Keratinocyte (primary cell): ENCODE measurements around the gene COMMD3. TPM values are rescaled to one million over a fixed set of nuclear protein-coding genes. Genes with fewer than 3 reads are reported as not detected.
A peak's percentile ranks its signal among the peaks of the same experiment; 100 is the strongest.

Source experiments
- DNase-seq: peaks from one replicate; pipeline ENCODE4 v3.0.0-alpha.2; 2011; ENCODE audit warnings: low read depth, missing footprints, low spot score
- FAIRE-seq: peaks from 2 replicates; lab custom pipeline; 2011; peaks lifted over from hg19 to GRCh38; lab: Jason Lieb, UNC
- H2AFZ ChIP-seq: 2 replicates; pipeline ENCODE4 v1.6.0; 2012; ENCODE audit warnings: low read length, control low read depth, inconsistent platforms; ENCODE audit not compliant: control insufficient read depth
- H3K27ac ChIP-seq: 2 replicates; pipeline ENCODE4 v1.5.1; 2011; ENCODE audit warnings: low read length; ENCODE audit not compliant: control insufficient read depth, insufficient read depth
- H3K27me3 ChIP-seq: 3 replicates; pipeline ENCODE4 v1.6.0; 2011; ENCODE audit warnings: low read length; ENCODE audit not compliant: control insufficient read depth, insufficient read depth; ENCODE audit errors: extremely low read depth
- H3K36me3 ChIP-seq, 2 experiments: 2 replicates in 1 of 2; 3 replicates in 1 of 2; pipeline ENCODE4 v1.5.1; 2011; ENCODE audit warnings: low read length in 2 of 2, mild to moderate bottlenecking in 1 of 2; ENCODE audit not compliant: control insufficient read depth in 2 of 2, insufficient read depth in 2 of 2; ENCODE audit errors: extremely low read depth in 1 of 2
- H3K4me1 ChIP-seq: 3 replicates; pipeline ENCODE4 v1.5.1; 2011; ENCODE audit warnings: low read length; ENCODE audit not compliant: control insufficient read depth, insufficient read depth; ENCODE audit errors: extremely low read depth
- H3K4me2 ChIP-seq: 3 replicates; pipeline ENCODE4 v1.6.0; 2011; ENCODE audit warnings: low read depth, low read length; ENCODE audit not compliant: control insufficient read depth, insufficient read depth; ENCODE audit errors: extremely low read depth
- H3K4me3 ChIP-seq, 3 experiments: fragments of 200-600 bp in 1 of 3; sonication (generic) in 1 of 3; 2 replicates in 2 of 3; 3 replicates in 1 of 3; pipeline ENCODE4 v1.5.1; 2011 to 2016; ENCODE audit warnings: low read length in 3 of 3, mild to moderate bottlenecking in 3 of 3, control low read depth in 2 of 3, inconsistent platforms in 1 of 3, low read depth in 1 of 3, mixed read lengths in 1 of 3, mixed run types in 1 of 3, moderate library complexity in 1 of 3; ENCODE audit not compliant: control insufficient read depth in 2 of 3, insufficient read depth in 2 of 3; ENCODE audit errors: extremely low read depth in 1 of 3
- H3K79me2 ChIP-seq: 2 replicates; pipeline ENCODE4 v1.6.0; 2012; ENCODE audit warnings: low read length; ENCODE audit not compliant: control insufficient read depth, insufficient read depth
- H3K9ac ChIP-seq: 3 replicates; pipeline ENCODE4 v1.6.0; 2011; ENCODE audit warnings: low read length; ENCODE audit not compliant: control insufficient read depth, insufficient read depth; ENCODE audit errors: extremely low read depth
- H3K9me1 ChIP-seq: 3 replicates; pipeline ENCODE4 v1.6.0; 2011; ENCODE audit warnings: low read length; ENCODE audit not compliant: control insufficient read depth, insufficient read depth; ENCODE audit errors: extremely low read depth
- H3K9me3 ChIP-seq: 2 replicates; pipeline ENCODE4 v1.5.1; 2012; ENCODE audit warnings: low read depth, low read length; ENCODE audit not compliant: control insufficient read depth
- H4K20me1 ChIP-seq: 3 replicates; pipeline ENCODE4 v1.6.0; 2011; ENCODE audit warnings: low read length; ENCODE audit not compliant: control insufficient read depth, insufficient read depth; ENCODE audit errors: extremely low read depth
- EZH2 ChIP-seq: IDR thresholded peaks from one replicate; pipeline ENCODE4 v1.6.1; 2012; ENCODE audit warnings: inconsistent platforms, mild to moderate bottlenecking, low read length, moderate library complexity
- dilution Hi-C: fragments of 300-500 bp; cut with MboI; formaldehyde crosslinking; loops from one replicate; pipeline ENCODE4 v1.7.0; 2020; ENCODE audit warnings: low sequenced_read_pairs; ENCODE audit not compliant: extremely low pct_ligation_motif_present
- polyA plus RNA-seq, 5 experiments: library from polyadenylated mRNA; depleted of rRNA in 3 of 5; stranded (reverse) in 3 of 5; stranded (forward) in 1 of 5; unstranded in 1 of 5; fragments of >200 nt; gene quantifications; 1 replicate in 1 of 5; 2 replicates in 3 of 5; 3 replicates in 1 of 5; pipeline versions ENCODE4 v1.2.1 to v1.2.3, GENCODE V29; 2011 to 2012; ENCODE audit warnings: missing spikeins in 2 of 5, low read depth in 1 of 5, low replicate concordance in 1 of 5
- TF ChIP-seq, protein P1 (sequence below), 3 experiments: IDR thresholded peaks in 1 of 3; conservative IDR thresholded peaks in 1 of 3; optimal IDR thresholded peaks in 1 of 3; 2 replicates in 2 of 3; 3 replicates in 1 of 3; pipeline versions ENCODE3 to v1.5.1; 2011; ENCODE audit warnings: low read length in 3 of 3, mild to moderate bottlenecking in 3 of 3, moderate library complexity in 2 of 3, control low read depth in 1 of 3, inconsistent platforms in 1 of 3; ENCODE audit not compliant: insufficient read depth in 2 of 3; ENCODE audit errors: extremely low read depth in 1 of 3

COMMD3 gene
- polyA plus RNA-seq, 1 donor (not counting 4 experiments of a cell fraction or from before 2014, with no cell fraction given) = 59.5 TPM

DNA sequence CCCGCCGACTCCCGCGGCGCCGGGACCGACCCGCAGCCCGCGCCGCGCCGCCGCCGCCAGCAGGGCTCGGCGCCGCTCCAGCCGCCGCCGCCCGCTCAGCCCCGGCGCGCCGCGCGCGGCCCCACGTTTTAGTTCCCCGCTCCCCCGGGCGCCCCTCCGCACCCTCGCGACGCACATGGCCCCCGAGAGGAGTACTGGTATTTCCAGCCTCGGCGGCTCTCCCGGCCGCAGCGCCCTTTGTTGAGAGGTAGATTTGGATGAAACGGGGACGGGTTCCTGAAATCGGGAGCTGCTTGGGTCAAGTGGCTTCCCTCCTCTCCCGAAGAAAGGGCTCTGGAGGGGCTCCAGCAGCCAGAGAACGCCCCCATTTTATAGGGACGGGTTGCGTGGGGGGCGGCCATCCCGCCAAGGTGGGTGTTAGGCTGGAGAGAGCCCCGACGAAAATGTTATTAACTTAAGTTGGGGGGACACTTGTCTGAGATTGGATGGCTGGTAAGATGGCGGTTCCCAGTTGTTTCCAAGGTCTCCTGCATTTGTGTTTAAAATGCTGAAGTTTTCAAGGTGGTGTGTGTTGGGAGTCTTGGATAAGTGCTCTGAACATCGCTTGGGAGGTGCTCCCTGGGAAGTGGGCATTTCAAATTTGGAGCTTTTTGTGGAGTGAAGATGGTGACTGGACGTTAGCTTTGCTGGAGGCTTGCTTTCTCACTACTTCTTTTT is 5.9 kb downstream of the COMMD3 start:
- dilution Hi-C loops = no loop called here
- peaks cover 14% of the 10 kb centered on the region for H3K27me3 ChIP-seq
- no peak overlapping the region for H3K27ac ChIP-seq
- H3K4me3 ChIP-seq = peak overlapping the region; percentile 58 to 86 (median 74)
- H3K9me1 ChIP-seq = no peaks in the 10 kb centered on the region
- TF ChIP-seq, protein P1, sequence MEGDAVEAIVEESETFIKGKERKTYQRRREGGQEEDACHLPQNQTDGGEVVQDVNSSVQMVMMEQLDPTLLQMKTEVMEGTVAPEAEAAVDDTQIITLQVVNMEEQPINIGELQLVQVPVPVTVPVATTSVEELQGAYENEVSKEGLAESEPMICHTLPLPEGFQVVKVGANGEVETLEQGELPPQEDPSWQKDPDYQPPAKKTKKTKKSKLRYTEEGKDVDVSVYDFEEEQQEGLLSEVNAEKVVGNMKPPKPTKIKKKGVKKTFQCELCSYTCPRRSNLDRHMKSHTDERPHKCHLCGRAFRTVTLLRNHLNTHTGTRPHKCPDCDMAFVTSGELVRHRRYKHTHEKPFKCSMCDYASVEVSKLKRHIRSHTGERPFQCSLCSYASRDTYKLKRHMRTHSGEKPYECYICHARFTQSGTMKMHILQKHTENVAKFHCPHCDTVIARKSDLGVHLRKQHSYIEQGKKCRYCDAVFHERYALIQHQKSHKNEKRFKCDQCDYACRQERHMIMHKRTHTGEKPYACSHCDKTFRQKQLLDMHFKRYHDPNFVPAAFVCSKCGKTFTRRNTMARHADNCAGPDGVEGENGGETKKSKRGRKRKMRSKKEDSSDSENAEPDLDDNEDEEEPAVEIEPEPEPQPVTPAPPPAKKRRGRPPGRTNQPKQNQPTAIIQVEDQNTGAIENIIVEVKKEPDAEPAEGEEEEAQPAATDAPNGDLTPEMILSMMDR (optimal IDR thresholded peaks at IDR 0.05 in 1 of 3, IDR thresholded peaks at IDR 0.05 in 1 of 3, conservative IDR thresholded peaks at IDR 0.05 in 1 of 3; ENCODE audit: extremely low read depth in 1 of 3, insufficient read depth in 2 of 3, low read length in 3 of 3) = no peak
- peak; percentile 100 for TF ChIP-seq EZH2
- FAIRE-seq (no peak), DNase-seq (no peak)
- H3K9me3 ChIP-seq = no peaks in the 10 kb centered on the region
- peaks cover 1% of the 10 kb centered on the region for H3K79me2 ChIP-seq
- H4K20me1 ChIP-seq = no peaks in the 10 kb centered on the region
- H3K4me2 ChIP-seq = peak overlapping the region; percentile 76
- peaks cover 30% of the 10 kb centered on the region for H3K4me1 ChIP-seq
- no peaks in the 10 kb centered on the region for H3K36me3 ChIP-seq
- H2AFZ ChIP-seq = peak overlapping the region; percentile 31
- peak overlapping the region; percentile 71 for H3K9ac ChIP-seq

- no peaks in the 10 kb centered on the region for H3K9me1 ChIP-seq
- TF ChIP-seq EZH2 = no peak
- TF ChIP-seq, protein P1 (optimal IDR thresholded peaks at IDR 0.05 in 1 of 3, IDR thresholded peaks at IDR 0.05 in 1 of 3, conservative IDR thresholded peaks at IDR 0.05 in 1 of 3; ENCODE audit: extremely low read depth in 1 of 3, insufficient read depth in 2 of 3, low read length in 3 of 3) = no peak
- peak overlapping the region; percentile 71 for H3K9ac ChIP-seq
- DNase-seq (no peak), FAIRE-seq (no peak)
- H3K4me3 ChIP-seq = peak overlapping the region; percentile 58 to 86 (median 74)
- no peak overlapping the region for H2AFZ ChIP-seq
- H4K20me1 ChIP-seq = no peaks in the 10 kb centered on the region
- no peaks in the 10 kb centered on the region for H3K9me3 ChIP-seq
- peak overlapping the region; percentile 76 for H3K4me2 ChIP-seq
- H3K79me2 ChIP-seq = peaks cover 1% of the 10 kb centered on the region
- peaks cover 14% of the 10 kb centered on the region for H3K27me3 ChIP-seq
- no peak overlapping the region for H3K27ac ChIP-seq
- no peaks in the 10 kb centered on the region for H3K36me3 ChIP-seq
- dilution Hi-C loops = no loop called here
- H3K4me1 ChIP-seq = peaks cover 28% of the 10 kb centered on the region
Observed at GRCh38 chr10:22322641-22323160, 6.5 kb downstream of the COMMD3 start.
